Adrenal gland (tissue), 12 donors: ENCODE data around the gene LPAR3. TPM values are rescaled to one million over a fixed set of nuclear protein-coding genes. Genes with fewer than 3 reads are reported as not detected.

Experiments
- DNase-seq, 7 donors: peaks; one replicate each; pipeline ENCODE4 v3.0.0-alpha.2; 2019 to 2020
- H3K27ac ChIP-seq, 5 donors: fragments of 200-600 bp; sonication (generic) in 4 of 5; 1 replicate in 3 of 5; 2 replicates in 2 of 5; pipeline versions ENCODE4 v1.5.1 to v1.8.0; 2016 to 2020; ENCODE audit warnings: mild to moderate bottlenecking in 1 of 5
- H3K27me3 ChIP-seq: fragments of 200-600 bp; 2 replicates; pipeline ENCODE4 v1.8.0; 2021
- H3K36me3 ChIP-seq, 2 donors: fragments of 200-600 bp; replicated peaks in 1 of 2; 1 replicate in 1 of 2; 2 replicates in 1 of 2; pipeline versions ENCODE4 v1.5.1 to v1.8.0; 2018 to 2022
- H3K4me1 ChIP-seq, 2 donors: fragments of 200-600 bp; replicated peaks in 1 of 2; 1 replicate in 1 of 2; 2 replicates in 1 of 2; pipeline versions ENCODE4 v1.5.1 to v1.8.0; 2018 to 2021
- H3K4me3 ChIP-seq, 4 donors: fragments of 200-600 bp; sonication (generic) in 3 of 4; one replicate each; pipeline ENCODE4 v1.5.1; 2016 to 2018
- H3K9me3 ChIP-seq, 3 donors: fragments of 200-600 bp; sonication (generic) in 1 of 3; replicated peaks in 1 of 3; 1 replicate in 2 of 3; 2 replicates in 1 of 3; pipeline versions ENCODE4 v1.5.1 to v1.8.0; 2016 to 2021
- POLR2A ChIP-seq, 2 donors: fragments of 450-650 bp; IDR thresholded peaks; one replicate each; pipeline ENCODE4 v1.6.1; 2017; ENCODE audit warnings: antibody characterized with exemption in 2 of 2, mild to moderate bottlenecking in 2 of 2, moderate library complexity in 1 of 2
- WGBS, 4 donors: extraction: QIAGEN DNeasy Blood & Tissue Kit in 2 of 4; methylation state at CpG; one replicate each; pipeline versions ENCODE4 v1.1.5 to v1.1.7; 2013 to 2017; 5-methylcytosine and 5-hydroxymethylcytosine counted together
- intact Hi-C, 2 donors: fragments of 100-400 bp; cut with DNase I; formaldehyde crosslinking; loops; one replicate each; pipeline versions ENCODE4 v1.14.1 to v1.15.0; 2022 to 2023
- polyA plus RNA-seq, 3 donors: library from polyadenylated mRNA; stranded (reverse); fragments of 200-250 nt in 2 of 3; fragments of 350-450 nt in 1 of 3; fragmentation: Illumina TruSeq in 1 of 3; extraction: RNeasy Lipid Tissue Mini Kit (QIAGEN cat#74804) in 1 of 3; gene quantifications; one replicate each; pipeline ENCODE4 v1.2.3, GENCODE V29; 2013 to 2014
- total RNA-seq, 9 donors: library from RNA; depleted of rRNA in 4 of 9; stranded (reverse); fragments of >200 nt in 4 of 9; fragments of 120-200 nt in 1 of 9; fragmentation: NEBNext Ultra II Directional in 1 of 9; extraction: Animal tissue kit (Norgen Biotek cat#: 25700) in 1 of 9; gene quantifications; one replicate each; pipeline versions ENCODE4 v1.1.0 to v1.2.4, GENCODE V29; 2013 to 2023
- TF ChIP-seq, protein P1 (sequence below), 6 experiments: fragments of 450-650 bp in 4 of 6; fragments of 200-600 bp in 2 of 6; sonication (generic) in 1 of 6; IDR thresholded peaks; 1 replicate in 5 of 6; 2 replicates in 1 of 6; pipeline versions ENCODE4 v1.5.1 to v1.8.0; 2016 to 2021; ENCODE audit warnings: antibody characterized with exemption in 6 of 6, mild to moderate bottlenecking in 2 of 6, moderate library complexity in 1 of 6
- donor health status: healthy with polysubstance abuse.
- donor health status: Bipolar disorder and iron deficiency.
- donor health status: DM: yes; HTN: yes; CAD: no.
- donor health status: DM: no; HTN: no; CAD: no.
- donor health status: DM: no; HTN: no; CAD: no.
- donor health status: DM: yes; HTN: yes; CAD: no.

Gene LPAR3
- total and polyA plus RNA-seq, 12 donors, result 0.06 to 7.1 (median 1.8) TPM

DNA sequence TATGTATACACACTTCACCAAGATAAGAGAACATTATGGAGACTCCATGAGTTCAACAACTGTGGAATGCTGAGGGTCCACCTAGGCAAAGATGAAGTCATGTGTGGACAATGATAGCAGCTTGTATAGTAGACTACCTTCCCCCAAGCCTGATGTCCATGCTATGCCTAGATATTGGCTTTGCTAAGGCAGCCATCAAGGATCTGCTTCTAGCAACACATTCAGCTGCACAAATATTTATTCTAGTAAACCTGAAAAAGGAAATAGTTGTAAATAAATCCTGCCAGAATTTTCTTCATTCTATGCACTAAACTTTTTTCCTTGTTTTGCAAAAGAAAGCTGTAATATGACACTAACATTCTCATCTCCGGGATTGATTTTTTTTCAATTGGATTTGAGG, 7.0 kb upstream of the LPAR3 start:
- intact Hi-C loops, result no loop called here
- 51 to 70% (median 65%) methylated on average over 1 of the region's 1 CpG for WGBS, 4 donors
- H3K4me3 ChIP-seq, result no peak overlapping the region
- no peaks in the 10 kb centered on the region for H3K36me3 ChIP-seq
- TF ChIP-seq, protein P1, sequence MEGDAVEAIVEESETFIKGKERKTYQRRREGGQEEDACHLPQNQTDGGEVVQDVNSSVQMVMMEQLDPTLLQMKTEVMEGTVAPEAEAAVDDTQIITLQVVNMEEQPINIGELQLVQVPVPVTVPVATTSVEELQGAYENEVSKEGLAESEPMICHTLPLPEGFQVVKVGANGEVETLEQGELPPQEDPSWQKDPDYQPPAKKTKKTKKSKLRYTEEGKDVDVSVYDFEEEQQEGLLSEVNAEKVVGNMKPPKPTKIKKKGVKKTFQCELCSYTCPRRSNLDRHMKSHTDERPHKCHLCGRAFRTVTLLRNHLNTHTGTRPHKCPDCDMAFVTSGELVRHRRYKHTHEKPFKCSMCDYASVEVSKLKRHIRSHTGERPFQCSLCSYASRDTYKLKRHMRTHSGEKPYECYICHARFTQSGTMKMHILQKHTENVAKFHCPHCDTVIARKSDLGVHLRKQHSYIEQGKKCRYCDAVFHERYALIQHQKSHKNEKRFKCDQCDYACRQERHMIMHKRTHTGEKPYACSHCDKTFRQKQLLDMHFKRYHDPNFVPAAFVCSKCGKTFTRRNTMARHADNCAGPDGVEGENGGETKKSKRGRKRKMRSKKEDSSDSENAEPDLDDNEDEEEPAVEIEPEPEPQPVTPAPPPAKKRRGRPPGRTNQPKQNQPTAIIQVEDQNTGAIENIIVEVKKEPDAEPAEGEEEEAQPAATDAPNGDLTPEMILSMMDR (IDR thresholded peaks at IDR 0.05), result no peak
- TF ChIP-seq POLR2A (IDR thresholded peaks at IDR 0.05), result no peak
- H3K4me1 ChIP-seq, result no peaks in the 10 kb centered on the region
- no peak for DNase-seq
- H3K9me3 ChIP-seq, result no peaks in the 10 kb centered on the region
- no peak overlapping the region for H3K27ac ChIP-seq
- H3K27me3 ChIP-seq, result peaks cover 3% of the 10 kb centered on the region

DNA sequence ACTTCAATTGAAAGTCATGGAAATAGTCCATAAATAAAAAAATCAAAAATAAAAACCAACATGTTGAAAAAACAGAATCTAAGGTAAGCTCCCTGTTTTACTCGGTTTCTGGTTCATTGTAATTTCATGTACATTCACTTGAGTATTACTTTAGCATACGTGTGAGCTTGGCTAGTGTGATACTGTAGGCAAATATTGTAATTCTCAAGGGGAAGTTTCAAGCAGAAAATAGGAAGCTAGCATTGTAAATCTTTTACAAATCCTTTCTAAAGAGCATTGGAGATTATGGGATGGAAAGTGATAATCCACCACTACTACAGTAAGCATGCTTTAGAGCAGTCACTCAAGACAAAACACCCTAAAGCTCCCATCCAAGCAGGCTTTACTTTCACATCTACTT, 3.3 kb upstream of the LPAR3 start:
- Histone ChIP-seq H3K36me3 (no peaks in the 10 kb centered on the region), H3K27me3 (peaks cover 33% of the 10 kb centered on the region), H3K27ac (no peak overlapping the region), H3K4me3 (no peak overlapping the region), H3K9me3 (no peaks in the 10 kb centered on the region), H3K4me1 (no peaks in the 10 kb centered on the region)
- intact Hi-C loops, result no loop called here
- TF ChIP-seq, protein P1 (IDR thresholded peaks at IDR 0.05), result no peak
- TF ChIP-seq POLR2A (IDR thresholded peaks at IDR 0.05), result no peak
- 72 to 82% (median 81%) methylated on average over 2 of the region's 2 CpGs for WGBS, 4 donors
- DNase-seq, result no peak

DNA sequence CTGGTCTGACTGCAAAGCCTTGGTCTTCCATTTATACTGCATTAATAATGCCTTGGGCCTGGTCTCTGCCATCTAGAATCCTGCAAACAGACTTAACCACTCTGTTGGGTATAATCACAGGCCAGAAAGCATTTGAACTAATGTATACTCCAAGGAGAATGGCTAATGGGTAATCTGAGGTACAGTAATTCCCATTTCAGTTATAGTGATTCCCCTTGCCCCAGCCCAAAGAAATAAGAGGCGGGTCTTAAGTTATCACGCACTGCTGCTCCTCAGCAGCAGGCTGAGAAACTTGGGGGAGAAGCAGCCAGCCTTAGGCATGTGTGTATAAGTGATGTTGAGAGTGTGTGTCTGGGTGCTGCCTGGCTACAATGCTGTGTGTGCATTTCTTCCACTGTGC, 2.4 kb downstream of the LPAR3 start:
- Histone ChIP-seq H3K27ac (no peak overlapping the region), H3K36me3 (no peaks in the 10 kb centered on the region), H3K27me3 (peaks cover 30% of the 10 kb centered on the region), H3K4me1 (no peaks in the 10 kb centered on the region), H3K4me3 (no peak overlapping the region), H3K9me3 (no peaks in the 10 kb centered on the region)
- DNase-seq, result no peak
- intact Hi-C loops, result no loop called here
- 88 to 98% (median 93%) methylated on average over 2 of the region's 2 CpGs for WGBS, 4 donors
- TF ChIP-seq, protein P1 (IDR thresholded peaks at IDR 0.05), result no peak
- no peak for TF ChIP-seq POLR2A (IDR thresholded peaks at IDR 0.05)

DNA sequence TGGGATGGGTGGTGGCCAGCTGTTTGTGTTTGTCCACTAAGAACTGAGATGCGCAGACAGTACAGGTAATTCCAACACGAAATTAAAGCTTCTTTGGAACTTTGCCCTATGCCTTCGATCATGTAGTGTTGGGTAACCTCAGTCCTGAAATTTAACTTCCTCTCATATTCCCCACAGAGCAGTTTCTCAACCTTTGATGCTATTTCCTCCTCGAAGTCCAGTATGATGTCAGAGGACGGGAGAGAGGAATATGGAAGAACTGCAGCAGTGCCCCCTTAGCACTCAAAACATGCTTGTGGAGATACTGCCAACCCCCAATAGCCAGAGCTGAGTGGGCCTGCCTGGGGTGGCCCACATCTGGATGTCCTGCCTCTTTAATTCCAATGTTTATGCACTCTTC, 3.6 kb downstream of the LPAR3 start:
- WGBS, 4 donors, result 65 to 76% (median 72%) methylated on average over 5 of the region's 5 CpGs
- Histone ChIP-seq H3K4me1 (no peaks in the 10 kb centered on the region), H3K9me3 (no peaks in the 10 kb centered on the region), H3K27ac (no peak overlapping the region), H3K27me3 (peaks cover 28% of the 10 kb centered on the region), H3K36me3 (no peaks in the 10 kb centered on the region), H3K4me3 (no peak overlapping the region)
- TF ChIP-seq, protein P1 (IDR thresholded peaks at IDR 0.05), result no peak
- no peak for TF ChIP-seq POLR2A (IDR thresholded peaks at IDR 0.05)
- DNase-seq, result no peak
- intact Hi-C loops, result no loop called here
